GM23338 (cell line): ENCODE measurements around the gene GATAD2A. TPM values are rescaled to one million over a fixed set of nuclear protein-coding genes. Genes with fewer than 3 reads are reported as not detected.

Experiments
- ATAC-seq: fragments of 200-7000 bp; cut with Tn5 transposase; 3 replicates; pipeline ENCODE4 v1.9.1; 2020
- DNase-seq: peaks from one replicate; pipeline ENCODE4 v3.0.0-alpha.2; 2015; ENCODE audit warnings: low spot score
- H2AFZ ChIP-seq: fragments of 200-600 bp; sonication (generic); 2 replicates; pipeline ENCODE4 v1.8.0; 2016; ENCODE audit warnings: antibody characterized with exemption, mild to moderate bottlenecking, moderate library complexity
- H3F3A ChIP-seq: fragments of 200-600 bp; sonication (generic); replicated peaks from 2 replicates; pipeline ENCODE4 v1.8.0; 2017; ENCODE audit warnings: antibody characterized with exemption, mixed run types, low read depth
- H3K27ac ChIP-seq: fragments of 200-600 bp; sonication (generic); 2 replicates; pipeline ENCODE4 v1.6.1; 2016; ENCODE audit warnings: low read depth
- H3K27me3 ChIP-seq: fragments of 200-600 bp; sonication (generic); 2 replicates; pipeline ENCODE4 v1.8.0; 2016; ENCODE audit warnings: mild to moderate bottlenecking, mixed run types, moderate library complexity; ENCODE audit not compliant: insufficient read depth
- H3K36me3 ChIP-seq: fragments of 200-600 bp; sonication (generic); 2 replicates; pipeline ENCODE4 v1.8.0; 2016; ENCODE audit warnings: mild to moderate bottlenecking; ENCODE audit not compliant: insufficient read depth
- H3K4me1 ChIP-seq: fragments of 200-600 bp; sonication (generic); 2 replicates; pipeline ENCODE4 v1.8.0; 2016; ENCODE audit warnings: mild to moderate bottlenecking, moderate library complexity; ENCODE audit not compliant: insufficient read depth
- H3K4me2 ChIP-seq: fragments of 200-600 bp; sonication (generic); 2 replicates; pipeline ENCODE4 v1.7.1; 2017; ENCODE audit warnings: mixed run types
- H3K4me3 ChIP-seq: fragments of 200-600 bp; sonication (generic); 2 replicates; pipeline ENCODE4 v1.6.1; 2016; ENCODE audit warnings: mixed run types
- H3K79me2 ChIP-seq: fragments of 200-600 bp; sonication (generic); replicated peaks from 2 replicates; pipeline ENCODE4 v1.8.0; 2017; ENCODE audit warnings: mild to moderate bottlenecking; ENCODE audit not compliant: insufficient read depth
- H3K9me2 ChIP-seq: fragments of 200-600 bp; sonication (generic); 2 replicates; pipeline ENCODE4 v1.8.0; 2017; ENCODE audit not compliant: insufficient read depth
- H4K20me1 ChIP-seq: fragments of 200-600 bp; sonication (generic); replicated peaks from 2 replicates; pipeline ENCODE4 v1.8.0; 2017; ENCODE audit warnings: mild to moderate bottlenecking; ENCODE audit not compliant: insufficient read depth
- H3K27ac Mint-ChIP-seq: 2 replicates; pipeline ENCODE4 v1.8.0; 2020; ENCODE audit warnings: inconsistent platforms, mild to moderate bottlenecking, moderate library complexity, mixed read lengths
- H3K27me3 Mint-ChIP-seq: 3 replicates; pipeline ENCODE4 v1.8.0; 2022; ENCODE audit warnings: low read depth, mild to moderate bottlenecking, moderate library complexity, mixed read lengths, inconsistent platforms; ENCODE audit not compliant: insufficient read depth, poor library complexity
- H3K36me3 Mint-ChIP-seq: 3 replicates; pipeline ENCODE4 v1.8.0; 2021; ENCODE audit warnings: low read depth, mild to moderate bottlenecking, inconsistent platforms, moderate library complexity, mixed read lengths
- H3K4me1 Mint-ChIP-seq: 3 replicates; pipeline ENCODE4 v1.8.0; 2020; ENCODE audit warnings: mild to moderate bottlenecking, inconsistent platforms, mixed read lengths
- H3K4me3 Mint-ChIP-seq: 3 replicates; pipeline ENCODE4 v1.8.0; 2021; ENCODE audit warnings: moderate library complexity, mild to moderate bottlenecking, inconsistent platforms, mixed read lengths
- H3K9me3 Mint-ChIP-seq: 3 replicates; pipeline ENCODE4 v1.8.0; 2020; ENCODE audit warnings: moderate library complexity, mild to moderate bottlenecking, inconsistent platforms, mixed read lengths
- EZH2 ChIP-seq: fragments of 200-600 bp; sonication (generic); IDR thresholded peaks from one replicate; pipeline ENCODE4 v1.8.0; 2017; ENCODE audit warnings: antibody characterized with exemption, mild to moderate bottlenecking, low read depth; ENCODE audit not compliant: unreplicated experiment
- EZH2phosphoT487 ChIP-seq: fragments of 200-600 bp; sonication (generic); IDR thresholded peaks from one replicate; pipeline ENCODE4 v1.8.1; 2018; ENCODE audit warnings: antibody characterized with exemption; ENCODE audit not compliant: unreplicated experiment
- JUNB ChIP-seq: IDR thresholded peaks from one replicate; pipeline ENCODE4 v1.6.1; 2016; ENCODE audit warnings: antibody characterized with exemption; ENCODE audit not compliant: unreplicated experiment
- NANOG ChIP-seq: IDR thresholded peaks from 2 replicates; pipeline ENCODE4 v1.6.1; 2016; ENCODE audit warnings: antibody characterized with exemption, borderline replicate concordance
- POLR2AphosphoS5 ChIP-seq: IDR thresholded peaks from 2 replicates; pipeline ENCODE4 v1.6.1; 2016; ENCODE audit warnings: antibody characterized with exemption, low read depth
- STAT1 ChIP-seq: IDR thresholded peaks from one replicate; pipeline ENCODE4 v1.6.1; 2016; ENCODE audit warnings: antibody characterized with exemption; ENCODE audit not compliant: unreplicated experiment
- ZNF114 ChIP-seq: fragments of 250-450 bp; sonication (Bioruptor Pico); IDR thresholded peaks from 2 replicates; pipeline ENCODE4 v1.5.0; 2020; ENCODE audit warnings: mild to moderate bottlenecking, moderate library complexity
- ZNF331 ChIP-seq: fragments of 250-450 bp; sonication (Bioruptor Pico); IDR thresholded peaks from 2 replicates; pipeline ENCODE4 v1.5.0; 2020; ENCODE audit warnings: low read depth, mild to moderate bottlenecking, moderate library complexity
- polyA plus RNA-seq: library from polyadenylated mRNA; unstranded; fragments of >200 nt; fragmentation: Nextera tagmentation; extraction: Ambion mirVana; gene quantifications from 2 replicates; pipeline ENCODE4 v1.2.1, GENCODE V29; 2016
- total RNA-seq: library from RNA; depleted of rRNA; stranded (reverse); fragments of >200 nt; shearing (Covaris generic); gene quantifications from 2 replicates; pipeline ENCODE4 v1.2.3, GENCODE V29; 2014
- TF ChIP-seq, protein P1 (sequence below): fragments of 250-450 bp; sonication (Bioruptor Pico); IDR thresholded peaks from 2 replicates; pipeline ENCODE4 v1.5.0; 2020; ENCODE audit warnings: mild to moderate bottlenecking, moderate library complexity
- TF ChIP-seq, protein P2 (sequence below), 2 experiments: fragments of 200-600 bp in 1 of 2; sonication (generic) in 1 of 2; conservative IDR thresholded peaks; 2 replicates each; pipeline versions ENCODE4 v1.5.1 to v1.6.1; 2016 to 2017; ENCODE audit warnings: antibody characterized with exemption in 2 of 2, low read depth in 2 of 2, mild to moderate bottlenecking in 2 of 2, moderate library complexity in 1 of 2
- TF ChIP-seq, protein P3 (sequence below): IDR thresholded peaks from one replicate; pipeline ENCODE4 v1.6.1; 2018; ENCODE audit warnings: antibody characterized with exemption; ENCODE audit not compliant: unreplicated experiment
- TF ChIP-seq, protein P4 (sequence below): IDR thresholded peaks from 2 replicates; pipeline ENCODE4 v1.6.1; 2016; ENCODE audit warnings: antibody characterized with exemption

GATAD2A gene
- total and polyA plus RNA-seq, 2 experiments from 2014 or later, result 40.0 to 151 TPM

DNA sequence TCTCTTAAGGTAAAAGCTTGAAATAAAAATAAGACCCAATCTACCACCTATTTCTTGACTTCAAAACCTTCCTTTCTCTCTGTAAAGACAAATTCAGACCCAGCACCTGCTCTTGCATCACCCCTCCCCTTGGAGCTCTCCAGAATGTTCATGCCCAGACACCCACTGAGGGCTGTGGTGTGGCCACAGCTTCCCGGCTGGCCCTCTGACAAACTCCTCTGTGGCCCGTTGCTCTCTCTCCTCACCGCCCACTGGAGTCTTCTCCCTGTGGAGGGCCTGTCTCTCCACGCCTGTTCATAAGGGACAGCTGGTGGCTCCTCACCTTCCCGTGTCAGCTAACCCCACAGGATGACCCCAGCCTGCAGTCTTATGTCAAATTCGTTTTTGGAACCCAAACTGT is 60.7 kb downstream of the GATAD2A start:
- Mint-ChIP-seq H3K36me3 (peaks cover 67% of the 10 kb centered on the region), H3K4me3 (no peak overlapping the region; the same call in 2 of the 3 replicates), H3K4me1 (peaks cover 38% of the 10 kb centered on the region), H3K27ac (peak overlapping the region; percentile 79; the same call in 1 of the 2 replicates), H3K27me3 (peaks cover 11% of the 10 kb centered on the region), H3K9me3 (peaks cover 35% of the 10 kb centered on the region)
- Histone ChIP-seq H3K4me2 (no peak overlapping the region), H3K9me2 (no peaks in the 10 kb centered on the region), H3K27me3 (no peaks in the 10 kb centered on the region), H3F3A (peaks cover 36% of the 10 kb centered on the region), H3K79me2 (peaks cover 99% of the 10 kb centered on the region), H3K36me3 (peaks cover 23% of the 10 kb centered on the region), H2AFZ (no peak overlapping the region), H4K20me1 (peaks cover 34% of the 10 kb centered on the region), H3K4me1 (peaks cover 29% of the 10 kb centered on the region), H3K27ac (peak overlapping the region; percentile 45; the same call in 1 of the 2 replicates), H3K4me3 (no peak overlapping the region)
- no peak for ATAC-seq
- DNase-seq, result no peak
- TF ChIP-seq NANOG, result no peak
- TF ChIP-seq ZNF331 (CRISPR knock-in tag), result no peak
- TF ChIP-seq EZH2phosphoT487, result no peak
- TF ChIP-seq, protein P1, sequence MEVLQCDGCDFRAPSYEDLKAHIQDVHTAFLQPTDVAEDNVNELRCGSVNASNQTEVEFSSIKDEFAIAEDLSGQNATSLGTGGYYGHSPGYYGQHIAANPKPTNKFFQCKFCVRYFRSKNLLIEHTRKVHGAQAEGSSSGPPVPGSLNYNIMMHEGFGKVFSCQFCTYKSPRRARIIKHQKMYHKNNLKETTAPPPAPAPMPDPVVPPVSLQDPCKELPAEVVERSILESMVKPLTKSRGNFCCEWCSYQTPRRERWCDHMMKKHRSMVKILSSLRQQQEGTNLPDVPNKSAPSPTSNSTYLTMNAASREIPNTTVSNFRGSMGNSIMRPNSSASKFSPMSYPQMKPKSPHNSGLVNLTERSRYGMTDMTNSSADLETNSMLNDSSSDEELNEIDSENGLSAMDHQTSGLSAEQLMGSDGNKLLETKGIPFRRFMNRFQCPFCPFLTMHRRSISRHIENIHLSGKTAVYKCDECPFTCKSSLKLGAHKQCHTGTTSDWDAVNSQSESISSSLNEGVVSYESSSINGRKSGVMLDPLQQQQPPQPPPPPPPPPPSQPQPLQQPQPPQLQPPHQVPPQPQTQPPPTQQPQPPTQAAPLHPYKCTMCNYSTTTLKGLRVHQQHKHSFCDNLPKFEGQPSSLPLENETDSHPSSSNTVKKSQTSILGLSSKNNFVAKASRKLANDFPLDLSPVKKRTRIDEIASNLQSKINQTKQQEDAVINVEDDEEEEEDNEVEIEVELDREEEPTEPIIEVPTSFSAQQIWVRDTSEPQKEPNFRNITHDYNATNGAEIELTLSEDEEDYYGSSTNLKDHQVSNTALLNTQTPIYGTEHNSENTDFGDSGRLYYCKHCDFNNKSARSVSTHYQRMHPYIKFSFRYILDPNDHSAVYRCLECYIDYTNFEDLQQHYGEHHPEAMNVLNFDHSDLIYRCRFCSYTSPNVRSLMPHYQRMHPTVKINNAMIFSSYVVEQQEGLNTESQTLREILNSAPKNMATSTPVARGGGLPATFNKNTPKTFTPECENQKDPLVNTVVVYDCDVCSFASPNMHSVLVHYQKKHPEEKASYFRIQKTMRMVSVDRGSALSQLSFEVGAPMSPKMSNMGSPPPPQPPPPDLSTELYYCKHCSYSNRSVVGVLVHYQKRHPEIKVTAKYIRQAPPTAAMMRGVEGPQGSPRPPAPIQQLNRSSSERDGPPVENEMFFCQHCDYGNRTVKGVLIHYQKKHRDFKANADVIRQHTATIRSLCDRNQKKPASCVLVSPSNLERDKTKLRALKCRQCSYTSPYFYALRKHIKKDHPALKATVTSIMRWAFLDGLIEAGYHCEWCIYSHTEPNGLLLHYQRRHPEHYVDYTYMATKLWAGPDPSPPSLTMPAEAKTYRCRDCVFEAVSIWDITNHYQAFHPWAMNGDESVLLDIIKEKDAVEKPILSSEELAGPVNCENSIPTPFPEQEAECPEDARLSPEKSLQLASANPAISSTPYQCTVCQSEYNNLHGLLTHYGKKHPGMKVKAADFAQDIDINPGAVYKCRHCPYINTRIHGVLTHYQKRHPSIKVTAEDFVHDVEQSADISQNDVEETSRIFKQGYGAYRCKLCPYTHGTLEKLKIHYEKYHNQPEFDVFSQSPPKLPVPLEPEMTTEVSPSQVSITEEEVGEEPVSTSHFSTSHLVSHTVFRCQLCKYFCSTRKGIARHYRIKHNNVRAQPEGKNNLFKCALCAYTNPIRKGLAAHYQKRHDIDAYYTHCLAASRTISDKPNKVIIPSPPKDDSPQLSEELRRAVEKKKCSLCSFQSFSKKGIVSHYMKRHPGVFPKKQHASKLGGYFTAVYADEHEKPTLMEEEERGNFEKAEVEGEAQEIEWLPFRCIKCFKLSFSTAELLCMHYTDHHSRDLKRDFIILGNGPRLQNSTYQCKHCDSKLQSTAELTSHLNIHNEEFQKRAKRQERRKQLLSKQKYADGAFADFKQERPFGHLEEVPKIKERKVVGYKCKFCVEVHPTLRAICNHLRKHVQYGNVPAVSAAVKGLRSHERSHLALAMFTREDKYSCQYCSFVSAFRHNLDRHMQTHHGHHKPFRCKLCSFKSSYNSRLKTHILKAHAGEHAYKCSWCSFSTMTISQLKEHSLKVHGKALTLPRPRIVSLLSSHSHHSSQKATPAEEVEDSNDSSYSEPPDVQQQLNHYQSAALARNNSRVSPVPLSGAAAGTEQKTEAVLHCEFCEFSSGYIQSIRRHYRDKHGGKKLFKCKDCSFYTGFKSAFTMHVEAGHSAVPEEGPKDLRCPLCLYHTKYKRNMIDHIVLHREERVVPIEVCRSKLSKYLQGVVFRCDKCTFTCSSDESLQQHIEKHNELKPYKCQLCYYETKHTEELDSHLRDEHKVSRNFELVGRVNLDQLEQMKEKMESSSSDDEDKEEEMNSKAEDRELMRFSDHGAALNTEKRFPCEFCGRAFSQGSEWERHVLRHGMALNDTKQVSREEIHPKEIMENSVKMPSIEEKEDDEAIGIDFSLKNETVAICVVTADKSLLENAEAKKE (CRISPR knock-in tag), result no peak
- no peak for TF ChIP-seq STAT1
- no peak for TF ChIP-seq JUNB
- no peak for TF ChIP-seq POLR2AphosphoS5
- TF ChIP-seq, protein P2, sequence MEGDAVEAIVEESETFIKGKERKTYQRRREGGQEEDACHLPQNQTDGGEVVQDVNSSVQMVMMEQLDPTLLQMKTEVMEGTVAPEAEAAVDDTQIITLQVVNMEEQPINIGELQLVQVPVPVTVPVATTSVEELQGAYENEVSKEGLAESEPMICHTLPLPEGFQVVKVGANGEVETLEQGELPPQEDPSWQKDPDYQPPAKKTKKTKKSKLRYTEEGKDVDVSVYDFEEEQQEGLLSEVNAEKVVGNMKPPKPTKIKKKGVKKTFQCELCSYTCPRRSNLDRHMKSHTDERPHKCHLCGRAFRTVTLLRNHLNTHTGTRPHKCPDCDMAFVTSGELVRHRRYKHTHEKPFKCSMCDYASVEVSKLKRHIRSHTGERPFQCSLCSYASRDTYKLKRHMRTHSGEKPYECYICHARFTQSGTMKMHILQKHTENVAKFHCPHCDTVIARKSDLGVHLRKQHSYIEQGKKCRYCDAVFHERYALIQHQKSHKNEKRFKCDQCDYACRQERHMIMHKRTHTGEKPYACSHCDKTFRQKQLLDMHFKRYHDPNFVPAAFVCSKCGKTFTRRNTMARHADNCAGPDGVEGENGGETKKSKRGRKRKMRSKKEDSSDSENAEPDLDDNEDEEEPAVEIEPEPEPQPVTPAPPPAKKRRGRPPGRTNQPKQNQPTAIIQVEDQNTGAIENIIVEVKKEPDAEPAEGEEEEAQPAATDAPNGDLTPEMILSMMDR (conservative IDR thresholded peaks at IDR 0.05; ENCODE audit: low read depth in 2 of 2), result no peak
- TF ChIP-seq ZNF114 (CRISPR knock-in tag), result no peak
- TF ChIP-seq, protein P3, sequence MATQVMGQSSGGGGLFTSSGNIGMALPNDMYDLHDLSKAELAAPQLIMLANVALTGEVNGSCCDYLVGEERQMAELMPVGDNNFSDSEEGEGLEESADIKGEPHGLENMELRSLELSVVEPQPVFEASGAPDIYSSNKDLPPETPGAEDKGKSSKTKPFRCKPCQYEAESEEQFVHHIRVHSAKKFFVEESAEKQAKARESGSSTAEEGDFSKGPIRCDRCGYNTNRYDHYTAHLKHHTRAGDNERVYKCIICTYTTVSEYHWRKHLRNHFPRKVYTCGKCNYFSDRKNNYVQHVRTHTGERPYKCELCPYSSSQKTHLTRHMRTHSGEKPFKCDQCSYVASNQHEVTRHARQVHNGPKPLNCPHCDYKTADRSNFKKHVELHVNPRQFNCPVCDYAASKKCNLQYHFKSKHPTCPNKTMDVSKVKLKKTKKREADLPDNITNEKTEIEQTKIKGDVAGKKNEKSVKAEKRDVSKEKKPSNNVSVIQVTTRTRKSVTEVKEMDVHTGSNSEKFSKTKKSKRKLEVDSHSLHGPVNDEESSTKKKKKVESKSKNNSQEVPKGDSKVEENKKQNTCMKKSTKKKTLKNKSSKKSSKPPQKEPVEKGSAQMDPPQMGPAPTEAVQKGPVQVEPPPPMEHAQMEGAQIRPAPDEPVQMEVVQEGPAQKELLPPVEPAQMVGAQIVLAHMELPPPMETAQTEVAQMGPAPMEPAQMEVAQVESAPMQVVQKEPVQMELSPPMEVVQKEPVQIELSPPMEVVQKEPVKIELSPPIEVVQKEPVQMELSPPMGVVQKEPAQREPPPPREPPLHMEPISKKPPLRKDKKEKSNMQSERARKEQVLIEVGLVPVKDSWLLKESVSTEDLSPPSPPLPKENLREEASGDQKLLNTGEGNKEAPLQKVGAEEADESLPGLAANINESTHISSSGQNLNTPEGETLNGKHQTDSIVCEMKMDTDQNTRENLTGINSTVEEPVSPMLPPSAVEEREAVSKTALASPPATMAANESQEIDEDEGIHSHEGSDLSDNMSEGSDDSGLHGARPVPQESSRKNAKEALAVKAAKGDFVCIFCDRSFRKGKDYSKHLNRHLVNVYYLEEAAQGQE, result no peak
- TF ChIP-seq, protein P4, sequence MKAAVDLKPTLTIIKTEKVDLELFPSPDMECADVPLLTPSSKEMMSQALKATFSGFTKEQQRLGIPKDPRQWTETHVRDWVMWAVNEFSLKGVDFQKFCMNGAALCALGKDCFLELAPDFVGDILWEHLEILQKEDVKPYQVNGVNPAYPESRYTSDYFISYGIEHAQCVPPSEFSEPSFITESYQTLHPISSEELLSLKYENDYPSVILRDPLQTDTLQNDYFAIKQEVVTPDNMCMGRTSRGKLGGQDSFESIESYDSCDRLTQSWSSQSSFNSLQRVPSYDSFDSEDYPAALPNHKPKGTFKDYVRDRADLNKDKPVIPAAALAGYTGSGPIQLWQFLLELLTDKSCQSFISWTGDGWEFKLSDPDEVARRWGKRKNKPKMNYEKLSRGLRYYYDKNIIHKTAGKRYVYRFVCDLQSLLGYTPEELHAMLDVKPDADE, result no peak
- no peak for TF ChIP-seq EZH2
